Measurements from ENCODE around the gene NEK7.

DNA sequence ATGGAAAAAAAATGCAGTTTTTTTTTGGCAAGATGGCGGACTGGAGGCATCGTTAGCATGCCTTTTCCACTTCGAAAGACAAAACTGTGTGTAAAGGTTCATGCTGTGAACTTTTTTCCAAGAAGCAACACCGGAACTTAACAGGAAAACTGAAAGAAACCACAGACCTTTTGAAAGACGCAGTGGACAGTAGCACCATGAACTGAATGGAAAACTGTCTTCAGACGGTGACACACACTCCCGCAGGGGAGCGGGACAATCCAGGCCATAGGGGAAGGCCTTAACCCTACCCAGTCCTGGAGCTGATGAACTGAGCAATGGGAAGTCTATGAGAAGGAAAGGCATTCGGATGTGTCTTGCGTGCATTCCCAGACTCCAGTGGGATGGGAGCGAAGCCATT, 54.9 kb downstream of the NEK7 start:
- TF ChIP-seq, protein P1, sequence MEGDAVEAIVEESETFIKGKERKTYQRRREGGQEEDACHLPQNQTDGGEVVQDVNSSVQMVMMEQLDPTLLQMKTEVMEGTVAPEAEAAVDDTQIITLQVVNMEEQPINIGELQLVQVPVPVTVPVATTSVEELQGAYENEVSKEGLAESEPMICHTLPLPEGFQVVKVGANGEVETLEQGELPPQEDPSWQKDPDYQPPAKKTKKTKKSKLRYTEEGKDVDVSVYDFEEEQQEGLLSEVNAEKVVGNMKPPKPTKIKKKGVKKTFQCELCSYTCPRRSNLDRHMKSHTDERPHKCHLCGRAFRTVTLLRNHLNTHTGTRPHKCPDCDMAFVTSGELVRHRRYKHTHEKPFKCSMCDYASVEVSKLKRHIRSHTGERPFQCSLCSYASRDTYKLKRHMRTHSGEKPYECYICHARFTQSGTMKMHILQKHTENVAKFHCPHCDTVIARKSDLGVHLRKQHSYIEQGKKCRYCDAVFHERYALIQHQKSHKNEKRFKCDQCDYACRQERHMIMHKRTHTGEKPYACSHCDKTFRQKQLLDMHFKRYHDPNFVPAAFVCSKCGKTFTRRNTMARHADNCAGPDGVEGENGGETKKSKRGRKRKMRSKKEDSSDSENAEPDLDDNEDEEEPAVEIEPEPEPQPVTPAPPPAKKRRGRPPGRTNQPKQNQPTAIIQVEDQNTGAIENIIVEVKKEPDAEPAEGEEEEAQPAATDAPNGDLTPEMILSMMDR (IDR thresholded peaks at IDR 0.05), result no peak
- no peak for TF ChIP-seq POLR2A (IDR thresholded peaks at IDR 0.05)

Measured in lower leg skin (tissue), 3 donors.